Measurements from ENCODE around the gene WHRN.
A peak's percentile ranks its signal among the peaks of the same experiment; 100 is the strongest.

WHRN gene

DNA sequence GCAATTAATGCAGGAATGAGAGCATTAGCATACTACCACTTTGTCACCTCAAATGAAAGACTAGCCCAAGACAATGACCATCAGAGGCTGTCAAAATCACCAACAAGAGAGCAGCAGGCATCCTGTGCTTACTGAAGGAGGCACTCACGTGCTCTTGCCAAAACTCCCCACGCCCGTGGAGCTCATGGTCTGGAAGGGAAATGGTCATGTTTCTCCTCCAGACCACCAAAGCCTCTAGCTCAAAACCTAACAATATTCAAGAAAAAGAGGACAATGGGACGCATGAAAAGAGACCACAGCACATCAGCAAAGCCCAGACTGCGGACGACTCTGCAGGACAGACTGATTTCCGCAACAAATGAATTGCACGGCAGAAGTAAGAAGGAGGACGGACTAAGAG is 130.3 kb downstream of the WHRN start:
- H2BK5ac ChIP-seq (ENCODE audit: low read length), result no peak overlapping the region
- no peak overlapping the region for H4K8ac ChIP-seq (ENCODE audit: low read depth, low read length)
- H3K36me3 ChIP-seq (ENCODE audit: control insufficient read depth, insufficient read depth, low read length), result no peaks in the 10 kb centered on the region
- no peak overlapping the region for H3K27ac ChIP-seq (ENCODE audit: low read depth, low read length)
- H3K4me3 ChIP-seq (ENCODE audit: low read length), result no peak overlapping the region
- no peak overlapping the region for H2BK120ac ChIP-seq (ENCODE audit: low read depth, low read length)
- no CpG with 5 or more reads among the region's 9 CpGs for WGBS (ENCODE audit: extremely low coverage, insufficient coverage, low lambda C conversion rate)
- no peak overlapping the region for H4K5ac ChIP-seq (ENCODE audit: low read length)
- H3K9ac ChIP-seq (ENCODE audit: low read length), result no peak overlapping the region
- no peak overlapping the region for H3K23ac ChIP-seq (ENCODE audit: low read length)
- H3K4me2 ChIP-seq (ENCODE audit: low read length), result no peak overlapping the region
- no peak overlapping the region for H3K4ac ChIP-seq (ENCODE audit: low read depth, low read length)
- H2BK15ac ChIP-seq (replicated peaks; ENCODE audit: low read depth), result no peak overlapping the region
- no peaks in the 10 kb centered on the region for H3K79me1 ChIP-seq (ENCODE audit: low read length)
- H3K79me2 ChIP-seq (ENCODE audit: control insufficient read depth, insufficient read depth, low read length), result no peaks in the 10 kb centered on the region
- H3K27me3 ChIP-seq (ENCODE audit: insufficient read depth, low read length, poor library complexity), result no peaks in the 10 kb centered on the region
- DNase-seq, result peak; percentile 54
- no peak overlapping the region for H3K56ac ChIP-seq (ENCODE audit: low read length)
- H3K18ac ChIP-seq (ENCODE audit: low read length), result no peak overlapping the region
- peaks cover 20% of the 10 kb centered on the region for H3K4me1 ChIP-seq (ENCODE audit: control insufficient read depth, low read depth, low read length)
- no peak overlapping the region for H2AK5ac ChIP-seq (ENCODE audit: low read length)

DNA sequence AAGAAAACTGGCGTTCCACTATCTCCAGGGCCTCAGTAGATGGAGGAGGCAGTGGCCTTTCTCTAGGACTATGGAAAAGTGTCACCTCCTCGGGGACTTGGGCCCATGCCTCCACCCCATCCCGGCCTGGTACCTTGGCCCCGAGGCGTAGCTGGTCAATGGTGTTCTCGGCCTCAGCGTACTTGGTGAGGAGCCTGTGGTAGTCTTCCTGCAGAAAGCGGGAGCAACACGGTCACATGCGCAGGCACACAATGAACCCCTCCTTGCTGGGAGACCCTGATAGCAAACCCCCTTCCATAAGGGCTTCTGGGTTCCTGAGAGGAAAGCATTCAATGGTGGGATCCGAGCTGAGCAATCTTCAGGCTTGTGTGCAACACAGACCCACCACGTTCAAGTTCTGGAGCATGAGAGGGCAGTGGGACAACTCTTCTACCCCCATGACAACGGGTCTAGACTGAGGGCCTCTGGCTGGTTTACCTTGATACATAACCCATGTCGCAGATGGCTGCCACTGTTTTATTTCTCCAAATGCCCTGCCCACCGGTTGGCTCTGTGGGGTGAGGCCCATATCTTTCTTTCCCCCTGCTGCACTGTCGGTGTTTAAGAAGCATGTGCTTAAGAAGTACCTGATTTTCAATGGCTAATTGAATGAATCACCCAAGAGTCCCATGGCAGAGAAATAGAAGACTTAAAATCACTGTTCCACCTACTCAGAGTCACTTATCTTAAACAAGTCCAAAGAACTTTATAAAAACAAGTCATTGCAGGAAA is 131.1 kb downstream of the WHRN start:
- Histone ChIP-seq H3K79me1 (ENCODE audit: low read length) (no peaks in the 10 kb centered on the region), H3K79me2 (ENCODE audit: control insufficient read depth, insufficient read depth, low read length) (no peaks in the 10 kb centered on the region), H2BK120ac (ENCODE audit: low read depth, low read length) (no peak overlapping the region), H3K56ac (ENCODE audit: low read length) (no peak overlapping the region), H3K36me3 (ENCODE audit: control insufficient read depth, insufficient read depth, low read length) (no peaks in the 10 kb centered on the region), H4K8ac (ENCODE audit: low read depth, low read length) (no peak overlapping the region), H3K18ac (ENCODE audit: low read length) (no peak overlapping the region), H2BK5ac (ENCODE audit: low read length) (no peak overlapping the region), H2BK15ac (replicated peaks; ENCODE audit: low read depth) (no peak overlapping the region), H3K4me3 (ENCODE audit: low read length) (no peak overlapping the region), H2AK5ac (ENCODE audit: low read length) (no peak overlapping the region), H4K5ac (ENCODE audit: low read length) (no peak overlapping the region), H3K27me3 (ENCODE audit: insufficient read depth, low read length, poor library complexity) (no peaks in the 10 kb centered on the region), H3K4ac (ENCODE audit: low read depth, low read length) (no peak overlapping the region), H3K27ac (ENCODE audit: low read depth, low read length) (no peak overlapping the region), H3K4me2 (ENCODE audit: low read length) (no peak overlapping the region), H3K23ac (ENCODE audit: low read length) (no peak overlapping the region), H3K4me1 (ENCODE audit: control insufficient read depth, low read depth, low read length) (peaks cover 23% of the 10 kb centered on the region), H3K9ac (ENCODE audit: low read length) (no peak overlapping the region)
- no peak for DNase-seq
- no CpG with 5 or more reads among the region's 16 CpGs for WGBS (ENCODE audit: extremely low coverage, insufficient coverage, low lambda C conversion rate)

DNA sequence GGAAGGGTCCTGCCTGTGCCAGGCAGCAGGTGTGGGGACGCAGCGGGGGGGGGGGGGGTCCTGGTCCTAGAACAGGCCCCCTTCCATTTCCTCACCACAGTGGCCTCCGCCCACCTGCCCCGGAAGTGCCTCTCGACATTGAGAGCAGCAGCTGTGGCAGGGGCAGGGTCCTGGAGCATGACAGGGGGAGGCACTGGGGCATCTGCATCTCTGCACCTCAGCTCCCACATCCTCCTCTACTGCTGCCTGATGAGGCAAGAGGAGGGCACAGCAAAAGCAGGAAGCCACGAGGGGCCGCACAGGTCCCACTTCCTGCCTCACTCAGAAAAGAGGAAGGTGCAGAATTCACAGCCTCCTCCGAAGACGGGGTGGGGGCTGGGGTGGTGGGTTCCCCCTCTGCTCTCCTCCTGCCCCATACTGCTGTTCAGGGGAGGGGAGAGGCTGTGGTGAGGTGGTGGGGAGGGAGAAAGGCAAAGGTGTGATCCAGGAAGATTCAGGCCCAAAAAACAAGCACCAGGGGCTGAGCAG is 132.3 kb downstream of the WHRN start:
- no peaks in the 10 kb centered on the region for H3K79me2 ChIP-seq (ENCODE audit: control insufficient read depth, insufficient read depth, low read length)
- no peak overlapping the region for H2AK5ac ChIP-seq (ENCODE audit: low read length)
- no peak overlapping the region for H2BK120ac ChIP-seq (ENCODE audit: low read depth, low read length)
- H3K27me3 ChIP-seq (ENCODE audit: insufficient read depth, low read length, poor library complexity), result no peaks in the 10 kb centered on the region
- no peak for DNase-seq
- peaks cover 23% of the 10 kb centered on the region for H3K4me1 ChIP-seq (ENCODE audit: control insufficient read depth, low read depth, low read length)
- H3K4me3 ChIP-seq (ENCODE audit: low read length), result no peak overlapping the region
- no peaks in the 10 kb centered on the region for H3K79me1 ChIP-seq (ENCODE audit: low read length)
- H3K18ac ChIP-seq (ENCODE audit: low read length), result peak overlapping the region; percentile 8
- H3K4ac ChIP-seq (ENCODE audit: low read depth, low read length), result no peak overlapping the region
- no peak overlapping the region for H3K4me2 ChIP-seq (ENCODE audit: low read length)
- H4K5ac ChIP-seq (ENCODE audit: low read length), result no peak overlapping the region
- H2BK5ac ChIP-seq (ENCODE audit: low read length), result no peak overlapping the region
- H3K56ac ChIP-seq (ENCODE audit: low read length), result no peak overlapping the region
- H4K8ac ChIP-seq (ENCODE audit: low read depth, low read length), result no peak overlapping the region
- no peaks in the 10 kb centered on the region for H3K36me3 ChIP-seq (ENCODE audit: control insufficient read depth, insufficient read depth, low read length)
- WGBS (ENCODE audit: extremely low coverage, insufficient coverage, low lambda C conversion rate), result no CpG with 5 or more reads among the region's 9 CpGs
- no peak overlapping the region for H3K9ac ChIP-seq (ENCODE audit: low read length)
- no peak overlapping the region for H2BK15ac ChIP-seq (replicated peaks; ENCODE audit: low read depth)
- no peak overlapping the region for H3K23ac ChIP-seq (ENCODE audit: low read length)
- no peak overlapping the region for H3K27ac ChIP-seq (ENCODE audit: low read depth, low read length)

DNA sequence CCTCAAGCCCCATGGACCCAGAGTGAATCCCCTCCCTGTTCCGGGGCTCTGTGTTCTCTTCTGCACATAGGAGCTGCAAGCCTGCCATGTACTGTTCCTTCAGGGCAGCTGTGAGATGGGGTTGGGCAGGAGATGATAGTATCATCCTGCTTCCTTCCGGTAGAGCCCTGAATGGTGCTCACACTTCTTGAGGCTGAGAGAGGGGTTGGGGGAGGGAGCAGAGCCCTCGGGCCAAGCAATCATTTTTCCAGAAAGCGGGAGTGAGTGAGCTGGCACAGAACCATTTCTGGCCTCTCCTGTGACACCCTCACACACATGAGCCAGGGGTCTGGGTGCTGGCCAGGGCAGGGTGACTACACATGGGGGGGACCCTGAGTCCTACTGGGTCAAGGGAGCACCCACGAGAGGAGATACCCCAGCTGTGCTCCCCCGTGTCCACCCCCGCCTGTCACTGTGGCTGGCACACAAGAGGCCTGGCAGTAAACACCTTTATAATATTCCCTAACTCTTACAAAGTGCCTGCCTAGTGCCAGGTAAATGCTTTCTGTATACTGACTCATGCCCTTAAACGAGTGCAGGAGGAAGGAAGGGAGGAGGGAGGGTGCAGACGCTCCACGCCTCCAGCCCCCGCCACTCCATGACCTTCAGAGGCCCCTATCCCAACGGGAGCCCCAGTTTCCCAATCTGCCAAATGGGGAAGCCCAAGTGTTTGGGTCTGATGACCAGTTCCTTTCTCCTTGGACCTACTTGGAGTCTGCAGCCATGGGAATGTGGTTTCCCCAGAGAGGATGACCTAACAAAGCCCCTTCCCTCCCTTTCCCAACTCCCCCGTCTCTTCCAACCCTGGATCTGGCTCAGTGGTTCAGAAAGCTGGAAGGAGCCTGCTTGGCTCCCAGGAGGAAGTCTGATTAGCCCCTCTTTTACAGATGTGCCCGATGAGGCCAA is 133.0 kb downstream of the WHRN start:
- H3K27ac ChIP-seq (ENCODE audit: low read depth, low read length), result no peak overlapping the region
- H3K4me3 ChIP-seq (ENCODE audit: low read length), result no peak overlapping the region
- H3K4ac ChIP-seq (ENCODE audit: low read depth, low read length), result peak overlapping the region; percentile 28
- H3K36me3 ChIP-seq (ENCODE audit: control insufficient read depth, insufficient read depth, low read length), result no peaks in the 10 kb centered on the region
- no peaks in the 10 kb centered on the region for H3K79me2 ChIP-seq (ENCODE audit: control insufficient read depth, insufficient read depth, low read length)
- H2AK5ac ChIP-seq (ENCODE audit: low read length), result peak overlapping the region; percentile 20
- H3K23ac ChIP-seq (ENCODE audit: low read length), result no peak overlapping the region
- no peaks in the 10 kb centered on the region for H3K79me1 ChIP-seq (ENCODE audit: low read length)
- H4K8ac ChIP-seq (ENCODE audit: low read depth, low read length), result no peak overlapping the region
- H3K4me2 ChIP-seq (ENCODE audit: low read length), result no peak overlapping the region
- H3K9ac ChIP-seq (ENCODE audit: low read length), result no peak overlapping the region
- peak; percentile 65 for DNase-seq
- H3K56ac ChIP-seq (ENCODE audit: low read length), result peak overlapping the region; percentile 89
- peak overlapping the region; percentile 56 for H2BK5ac ChIP-seq (ENCODE audit: low read length)
- H3K18ac ChIP-seq (ENCODE audit: low read length), result peak overlapping the region; percentile 8
- no peak overlapping the region for H2BK15ac ChIP-seq (replicated peaks; ENCODE audit: low read depth)
- no peak overlapping the region for H2BK120ac ChIP-seq (ENCODE audit: low read depth, low read length)
- H3K27me3 ChIP-seq (ENCODE audit: insufficient read depth, low read length, poor library complexity), result no peaks in the 10 kb centered on the region
- peaks cover 23% of the 10 kb centered on the region for H3K4me1 ChIP-seq (ENCODE audit: control insufficient read depth, low read depth, low read length)
- H4K5ac ChIP-seq (ENCODE audit: low read length), result no peak overlapping the region
- WGBS (ENCODE audit: extremely low coverage, insufficient coverage, low lambda C conversion rate), result no CpG with 5 or more reads among the region's 14 CpGs

DNA sequence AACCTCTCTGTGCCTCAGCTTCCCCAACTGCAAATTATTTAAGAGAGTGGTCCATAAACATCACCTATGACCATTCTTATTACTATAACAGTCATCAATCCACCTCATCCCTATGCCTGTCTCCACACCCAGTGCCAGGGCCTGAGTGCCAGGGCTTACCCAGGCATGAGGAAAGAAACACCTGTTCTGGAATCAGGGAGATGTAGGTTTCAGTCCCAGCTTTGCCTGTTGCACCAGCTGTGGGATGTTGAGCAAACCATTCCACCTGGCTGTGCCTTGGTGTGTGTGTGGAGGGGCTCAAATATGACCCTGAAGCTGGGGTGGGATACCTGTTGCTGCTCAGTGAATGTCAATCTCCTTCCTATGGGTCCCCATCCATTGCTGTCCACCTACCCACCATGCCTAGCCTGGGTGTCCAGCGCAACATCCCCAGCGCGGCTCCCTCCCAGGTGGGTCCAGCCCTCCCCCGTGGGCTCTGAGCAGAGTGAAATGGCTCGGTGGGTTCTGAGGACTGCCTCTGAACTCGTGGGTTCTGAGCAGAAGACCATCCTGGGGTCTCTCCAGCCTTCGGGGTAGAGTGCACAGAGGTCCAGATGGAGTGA is 133.8 kb downstream of the WHRN start:
- no peaks in the 10 kb centered on the region for H3K36me3 ChIP-seq (ENCODE audit: control insufficient read depth, insufficient read depth, low read length)
- H3K4me3 ChIP-seq (ENCODE audit: low read length), result no peak overlapping the region
- no CpG with 5 or more reads among the region's 7 CpGs for WGBS (ENCODE audit: extremely low coverage, insufficient coverage, low lambda C conversion rate)

More for the DNA sequence above, 133.8 kb downstream of the WHRN start:
- Histone ChIP-seq H3K79me2 (ENCODE audit: control insufficient read depth, insufficient read depth, low read length) (no peaks in the 10 kb centered on the region), H3K4ac (ENCODE audit: low read depth, low read length) (peak overlapping the region; percentile 28), H2BK5ac (ENCODE audit: low read length) (peak overlapping the region; percentile 56), H2BK120ac (ENCODE audit: low read depth, low read length) (no peak overlapping the region), H4K5ac (ENCODE audit: low read length) (no peak overlapping the region), H4K8ac (ENCODE audit: low read depth, low read length) (no peak overlapping the region), H3K79me1 (ENCODE audit: low read length) (no peaks in the 10 kb centered on the region), H3K27me3 (ENCODE audit: insufficient read depth, low read length, poor library complexity) (no peaks in the 10 kb centered on the region), H2BK15ac (replicated peaks; ENCODE audit: low read depth) (no peak overlapping the region), H3K4me1 (ENCODE audit: control insufficient read depth, low read depth, low read length) (peaks cover 23% of the 10 kb centered on the region), H3K18ac (ENCODE audit: low read length) (peak overlapping the region; percentile 55), H3K4me2 (ENCODE audit: low read length) (no peak overlapping the region), H3K56ac (ENCODE audit: low read length) (peak overlapping the region; percentile 89), H3K23ac (ENCODE audit: low read length) (peak overlapping the region; percentile 20), H2AK5ac (ENCODE audit: low read length) (peak overlapping the region; percentile 34), H3K9ac (ENCODE audit: low read length) (no peak overlapping the region), H3K27ac (ENCODE audit: low read depth, low read length) (peak overlapping the region; percentile 80)
- no peak for DNase-seq

All from mesendoderm (in vitro differentiated cells).